Measurements from ENCODE around the gene BTBD1. TPM values are rescaled to one million over a fixed set of nuclear protein-coding genes. Genes with fewer than 3 reads are reported as not detected.

BTBD1 gene
- total RNA-seq, 1 donor from 2014 or later: 37.8 TPM

- DNase-seq (ENCODE audit: low read depth, low spot score): no peak
- H3K4me3 Mint-ChIP-seq: no peak overlapping the region
- H3K27me3 Mint-ChIP-seq (ENCODE audit: low read depth): peaks cover 70% of the 10 kb centered on the region
- TF ChIP-seq CTCF (conservative IDR thresholded peaks at IDR 0.05): no peak
- H3K9me3 Mint-ChIP-seq: no peaks in the 10 kb centered on the region
- H3K27ac Mint-ChIP-seq (ENCODE audit: unreplicated experiment): no peak overlapping the region
- peaks cover 14% of the 10 kb centered on the region for H3K4me1 Mint-ChIP-seq
- H3K36me3 Mint-ChIP-seq (ENCODE audit: low read depth): no peaks in the 10 kb centered on the region
Observed at GRCh38 chr15:83102346-83102745, 35.3 kb upstream of the BTBD1 start.

- peaks cover 3% of the 10 kb centered on the region for H3K9me3 Mint-ChIP-seq
- H3K27ac Mint-ChIP-seq (ENCODE audit: unreplicated experiment): no peak overlapping the region
- H3K27me3 Mint-ChIP-seq (ENCODE audit: low read depth): peaks cover 65% of the 10 kb centered on the region
- H3K4me1 Mint-ChIP-seq: peaks cover 9% of the 10 kb centered on the region
- H3K36me3 Mint-ChIP-seq (ENCODE audit: low read depth): no peaks in the 10 kb centered on the region
- DNase-seq (ENCODE audit: low read depth, low spot score): no peak
- TF ChIP-seq CTCF (conservative IDR thresholded peaks at IDR 0.05): no peak
- no peak overlapping the region for H3K4me3 Mint-ChIP-seq
Observed at GRCh38 chr15:83100097-83100646, 33.1 kb upstream of the BTBD1 start.

GRCh38 chr15:83099290-83099689 is 32.2 kb upstream of the BTBD1 start:
- Mint-ChIP-seq H3K27me3 (ENCODE audit: low read depth) (peaks cover 58% of the 10 kb centered on the region), H3K27ac (ENCODE audit: unreplicated experiment) (no peak overlapping the region), H3K36me3 (ENCODE audit: low read depth) (no peaks in the 10 kb centered on the region)

GRCh38 chr15:83098079-83098478 is 31.0 kb upstream of the BTBD1 start:
- no peak for TF ChIP-seq CTCF (conservative IDR thresholded peaks at IDR 0.05)
- Mint-ChIP-seq H3K4me1 (peaks cover 9% of the 10 kb centered on the region), H3K9me3 (peaks cover 3% of the 10 kb centered on the region), H3K4me3 (no peak overlapping the region), H3K27ac (ENCODE audit: unreplicated experiment) (no peak overlapping the region), H3K27me3 (ENCODE audit: low read depth) (peaks cover 54% of the 10 kb centered on the region), H3K36me3 (ENCODE audit: low read depth) (no peaks in the 10 kb centered on the region)
- no peak for DNase-seq (ENCODE audit: low read depth, low spot score)

More at GRCh38 chr15:83099290-83099689, 32.2 kb upstream of the BTBD1 start:
- no peak for TF ChIP-seq CTCF (conservative IDR thresholded peaks at IDR 0.05)
- H3K9me3 Mint-ChIP-seq: peaks cover 3% of the 10 kb centered on the region
- H3K4me3 Mint-ChIP-seq: no peak overlapping the region
- DNase-seq (ENCODE audit: low read depth, low spot score): no peak
- H3K4me1 Mint-ChIP-seq: peaks cover 9% of the 10 kb centered on the region

GRCh38 chr15:83094583-83094982 is 27.5 kb upstream of the BTBD1 start:
- no peak for TF ChIP-seq CTCF (conservative IDR thresholded peaks at IDR 0.05)

More at GRCh38 chr15:83094583-83094982, 27.5 kb upstream of the BTBD1 start:
- Mint-ChIP-seq H3K36me3 (ENCODE audit: low read depth) (no peaks in the 10 kb centered on the region), H3K4me3 (no peak overlapping the region), H3K9me3 (peaks cover 3% of the 10 kb centered on the region), H3K27ac (ENCODE audit: unreplicated experiment) (no peak overlapping the region), H3K27me3 (ENCODE audit: low read depth) (peaks cover 29% of the 10 kb centered on the region), H3K4me1 (peaks cover 2% of the 10 kb centered on the region)
- no peak for DNase-seq (ENCODE audit: low read depth, low spot score)
